PC-9 (cell line): ENCODE data around the gene TNFSF12.

Experiments used
- CTCF ChIP-seq: fragments of 200-600 bp; sonication (generic); conservative IDR thresholded peaks from 2 replicates; pipeline ENCODE4 v1.6.1; 2017; ENCODE audit warnings: mixed run types, antibody characterized with exemption, mild to moderate bottlenecking, moderate library complexity
- EZH2 ChIP-seq: fragments of 200-600 bp; sonication (generic); IDR thresholded peaks from 2 replicates; pipeline ENCODE4 v1.8.0; 2017; ENCODE audit warnings: antibody characterized with exemption, low read depth

- no peak for TF ChIP-seq CTCF
- no peak for TF ChIP-seq EZH2
Observed at GRCh38 chr17:7573324-7574080, 24.6 kb downstream of the TNFSF12 start.
